Liver (tissue), 3 donors: ENCODE data around the gene RCSD1.

ENCODE experiments used
- FOXA1 ChIP-seq: IDR thresholded peaks from 2 replicates; pipeline ENCODE4 v1.6.1; 2016; ENCODE audit warnings: antibody characterized with exemption
- GABPA ChIP-seq, 2 donors: IDR thresholded peaks in 1 of 2; conservative IDR thresholded peaks in 1 of 2; 2 replicates each; pipeline ENCODE4 v1.6.1; 2016; ENCODE audit warnings: antibody characterized with exemption in 2 of 2, mild to moderate bottlenecking in 1 of 2, moderate library complexity in 1 of 2
- HNF4G ChIP-seq: IDR thresholded peaks from 2 replicates; pipeline ENCODE4 v1.6.1; 2016; ENCODE audit warnings: antibody characterized with exemption
- TAF1 ChIP-seq: conservative IDR thresholded peaks from 2 replicates; pipeline ENCODE4 v1.6.1; 2016; ENCODE audit warnings: antibody characterized with exemption, mild to moderate bottlenecking
- YY1 ChIP-seq: IDR thresholded peaks from 2 replicates; pipeline ENCODE4 v1.6.1; 2016; ENCODE audit warnings: antibody characterized with exemption, mild to moderate bottlenecking
- TF ChIP-seq, protein P1 (sequence below): fragments of 150-350 bp; IDR thresholded peaks from 2 replicates; pipeline ENCODE4 v1.5.1; 2017; ENCODE audit warnings: improper control_type of control experiment, low read depth, low read length; ENCODE audit not compliant: missing input control
- TF ChIP-seq, protein P2 (sequence below): IDR thresholded peaks from 2 replicates; pipeline ENCODE4 v1.6.1; 2016; ENCODE audit warnings: antibody characterized with exemption, mild to moderate bottlenecking
- TF ChIP-seq, protein P3 (sequence below): IDR thresholded peaks from 2 replicates; pipeline ENCODE4 v1.6.1; 2016; ENCODE audit warnings: antibody characterized with exemption
- TF ChIP-seq, protein P4 (sequence below): IDR thresholded peaks from 2 replicates; pipeline ENCODE4 v1.6.1; 2016; ENCODE audit warnings: antibody characterized with exemption
- TF ChIP-seq, protein P5 (sequence below): IDR thresholded peaks from 2 replicates; pipeline ENCODE4 v1.6.1; 2016; ENCODE audit warnings: antibody characterized with exemption
- donor health status: healthy.
- donor health status: healthy.

DNA sequence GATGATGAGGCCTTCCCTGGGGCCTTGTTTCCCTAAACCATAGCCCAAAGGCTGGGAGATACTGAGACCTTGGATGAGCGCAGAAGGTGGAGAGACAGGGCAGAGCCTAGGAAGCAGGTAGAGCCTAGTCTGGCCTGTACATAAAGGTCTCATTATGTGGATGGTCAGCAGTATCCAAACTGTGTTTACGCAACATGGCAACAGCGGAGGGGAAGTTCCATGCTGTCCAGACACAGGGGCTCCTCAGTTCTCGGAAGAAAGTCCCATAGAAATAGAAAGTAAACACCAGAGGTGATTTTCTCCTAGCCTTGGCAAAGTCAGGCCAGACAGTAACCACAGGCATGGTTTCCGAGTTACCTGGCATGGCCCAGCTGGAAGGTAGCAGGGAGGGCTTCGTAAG lies 49.7 kb downstream of the RCSD1 start:
- TF ChIP-seq, protein P1, sequence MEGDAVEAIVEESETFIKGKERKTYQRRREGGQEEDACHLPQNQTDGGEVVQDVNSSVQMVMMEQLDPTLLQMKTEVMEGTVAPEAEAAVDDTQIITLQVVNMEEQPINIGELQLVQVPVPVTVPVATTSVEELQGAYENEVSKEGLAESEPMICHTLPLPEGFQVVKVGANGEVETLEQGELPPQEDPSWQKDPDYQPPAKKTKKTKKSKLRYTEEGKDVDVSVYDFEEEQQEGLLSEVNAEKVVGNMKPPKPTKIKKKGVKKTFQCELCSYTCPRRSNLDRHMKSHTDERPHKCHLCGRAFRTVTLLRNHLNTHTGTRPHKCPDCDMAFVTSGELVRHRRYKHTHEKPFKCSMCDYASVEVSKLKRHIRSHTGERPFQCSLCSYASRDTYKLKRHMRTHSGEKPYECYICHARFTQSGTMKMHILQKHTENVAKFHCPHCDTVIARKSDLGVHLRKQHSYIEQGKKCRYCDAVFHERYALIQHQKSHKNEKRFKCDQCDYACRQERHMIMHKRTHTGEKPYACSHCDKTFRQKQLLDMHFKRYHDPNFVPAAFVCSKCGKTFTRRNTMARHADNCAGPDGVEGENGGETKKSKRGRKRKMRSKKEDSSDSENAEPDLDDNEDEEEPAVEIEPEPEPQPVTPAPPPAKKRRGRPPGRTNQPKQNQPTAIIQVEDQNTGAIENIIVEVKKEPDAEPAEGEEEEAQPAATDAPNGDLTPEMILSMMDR = no peak
- TF ChIP-seq, protein P2, sequence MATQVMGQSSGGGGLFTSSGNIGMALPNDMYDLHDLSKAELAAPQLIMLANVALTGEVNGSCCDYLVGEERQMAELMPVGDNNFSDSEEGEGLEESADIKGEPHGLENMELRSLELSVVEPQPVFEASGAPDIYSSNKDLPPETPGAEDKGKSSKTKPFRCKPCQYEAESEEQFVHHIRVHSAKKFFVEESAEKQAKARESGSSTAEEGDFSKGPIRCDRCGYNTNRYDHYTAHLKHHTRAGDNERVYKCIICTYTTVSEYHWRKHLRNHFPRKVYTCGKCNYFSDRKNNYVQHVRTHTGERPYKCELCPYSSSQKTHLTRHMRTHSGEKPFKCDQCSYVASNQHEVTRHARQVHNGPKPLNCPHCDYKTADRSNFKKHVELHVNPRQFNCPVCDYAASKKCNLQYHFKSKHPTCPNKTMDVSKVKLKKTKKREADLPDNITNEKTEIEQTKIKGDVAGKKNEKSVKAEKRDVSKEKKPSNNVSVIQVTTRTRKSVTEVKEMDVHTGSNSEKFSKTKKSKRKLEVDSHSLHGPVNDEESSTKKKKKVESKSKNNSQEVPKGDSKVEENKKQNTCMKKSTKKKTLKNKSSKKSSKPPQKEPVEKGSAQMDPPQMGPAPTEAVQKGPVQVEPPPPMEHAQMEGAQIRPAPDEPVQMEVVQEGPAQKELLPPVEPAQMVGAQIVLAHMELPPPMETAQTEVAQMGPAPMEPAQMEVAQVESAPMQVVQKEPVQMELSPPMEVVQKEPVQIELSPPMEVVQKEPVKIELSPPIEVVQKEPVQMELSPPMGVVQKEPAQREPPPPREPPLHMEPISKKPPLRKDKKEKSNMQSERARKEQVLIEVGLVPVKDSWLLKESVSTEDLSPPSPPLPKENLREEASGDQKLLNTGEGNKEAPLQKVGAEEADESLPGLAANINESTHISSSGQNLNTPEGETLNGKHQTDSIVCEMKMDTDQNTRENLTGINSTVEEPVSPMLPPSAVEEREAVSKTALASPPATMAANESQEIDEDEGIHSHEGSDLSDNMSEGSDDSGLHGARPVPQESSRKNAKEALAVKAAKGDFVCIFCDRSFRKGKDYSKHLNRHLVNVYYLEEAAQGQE = no peak
- TF ChIP-seq, protein P3, sequence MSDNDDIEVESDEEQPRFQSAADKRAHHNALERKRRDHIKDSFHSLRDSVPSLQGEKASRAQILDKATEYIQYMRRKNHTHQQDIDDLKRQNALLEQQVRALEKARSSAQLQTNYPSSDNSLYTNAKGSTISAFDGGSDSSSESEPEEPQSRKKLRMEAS = no peak
- TF ChIP-seq, protein P4, sequence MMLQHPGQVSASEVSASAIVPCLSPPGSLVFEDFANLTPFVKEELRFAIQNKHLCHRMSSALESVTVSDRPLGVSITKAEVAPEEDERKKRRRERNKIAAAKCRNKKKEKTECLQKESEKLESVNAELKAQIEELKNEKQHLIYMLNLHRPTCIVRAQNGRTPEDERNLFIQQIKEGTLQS = no peak
- TF ChIP-seq YY1 (no peak), TAF1 (no peak), HNF4G (no peak), GABPA (IDR thresholded peaks at IDR 0.05 in 1 of 2, conservative IDR thresholded peaks at IDR 0.05 in 1 of 2) (no peak), FOXA1 (no peak)
- TF ChIP-seq, protein P5, sequence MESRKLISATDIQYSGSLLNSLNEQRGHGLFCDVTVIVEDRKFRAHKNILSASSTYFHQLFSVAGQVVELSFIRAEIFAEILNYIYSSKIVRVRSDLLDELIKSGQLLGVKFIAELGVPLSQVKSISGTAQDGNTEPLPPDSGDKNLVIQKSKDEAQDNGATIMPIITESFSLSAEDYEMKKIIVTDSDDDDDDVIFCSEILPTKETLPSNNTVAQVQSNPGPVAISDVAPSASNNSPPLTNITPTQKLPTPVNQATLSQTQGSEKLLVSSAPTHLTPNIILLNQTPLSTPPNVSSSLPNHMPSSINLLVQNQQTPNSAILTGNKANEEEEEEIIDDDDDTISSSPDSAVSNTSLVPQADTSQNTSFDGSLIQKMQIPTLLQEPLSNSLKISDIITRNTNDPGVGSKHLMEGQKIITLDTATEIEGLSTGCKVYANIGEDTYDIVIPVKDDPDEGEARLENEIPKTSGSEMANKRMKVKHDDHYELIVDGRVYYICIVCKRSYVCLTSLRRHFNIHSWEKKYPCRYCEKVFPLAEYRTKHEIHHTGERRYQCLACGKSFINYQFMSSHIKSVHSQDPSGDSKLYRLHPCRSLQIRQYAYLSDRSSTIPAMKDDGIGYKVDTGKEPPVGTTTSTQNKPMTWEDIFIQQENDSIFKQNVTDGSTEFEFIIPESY = no peak
